HG03521 (cell line): ENCODE results near the gene SNX1.
A peak's percentile ranks its signal among the peaks of the same experiment; 100 is the strongest.
"Not testable (repeated sequence)": the region's sequence is repeated elsewhere in the genome, so short reads cannot be mapped to it uniquely, and the experiment has no call there.

Experiments
- ATAC-seq: cut with Tn5 transposase; IDR thresholded peaks from one replicate; pipeline ENCODE4 v1.9.1; 2021; ENCODE audit warnings: mild to moderate bottlenecking, moderate library complexity; ENCODE audit not compliant: unreplicated experiment

SNX1 gene

GRCh38 chr15:64095795-64096667, at the start of gene SNX1:
SNX1 (plus strand) TSS chr15:64095982; CDS start chr15:64096014, 32 bp downstream.
- peak; percentile 45 for ATAC-seq

- ATAC-seq = peak; percentile 63
These were observed 49.2 kb upstream of the SNX1 start, which contains the start of gene DAPK2 for GRCh38 chr15:64046421-64047153. DAPK2 (minus strand) TSS chr15:64046485; CDS start chr15:64040261, 6,224 bp downstream.

GRCh38 chr15:64048781-64049460, 46.9 kb upstream of the SNX1 start:
- no peak for ATAC-seq

GRCh38 chr15:64050281-64051092, 45.3 kb upstream of the SNX1 start:
- ATAC-seq = no peak

GRCh38 chr15:64051093-64051402, 44.7 kb upstream of the SNX1 start:
- ATAC-seq = no peak

GRCh38 chr15:64051407-64052259, 44.1 kb upstream of the SNX1 start:
- ATAC-seq = no peak

- no peak for ATAC-seq
These were observed 42.8 kb upstream of the SNX1 start for GRCh38 chr15:64052925-64053491.

GRCh38 chr15:64053674-64054073, 42.1 kb upstream of the SNX1 start:
- ATAC-seq = not testable (repeated sequence)

GRCh38 chr15:64058279-64058678, 37.5 kb upstream of the SNX1 start:
- ATAC-seq = no peak

- ATAC-seq = not testable (repeated sequence)
These were observed 36.7 kb upstream of the SNX1 start for GRCh38 chr15:64059104-64059503.

GRCh38 chr15:64060716-64061115, 35.1 kb upstream of the SNX1 start:
- ATAC-seq = no peak

- no peak for ATAC-seq
These were observed 29.3 kb upstream of the SNX1 start for GRCh38 chr15:64066451-64066850.

- no peak for ATAC-seq
These were observed 28.2 kb upstream of the SNX1 start for GRCh38 chr15:64067564-64068030.

GRCh38 chr15:64068133-64068532, 27.6 kb upstream of the SNX1 start:
- no peak for ATAC-seq

GRCh38 chr15:64070106-64070505, 25.7 kb upstream of the SNX1 start:
- ATAC-seq = no peak

- no peak for ATAC-seq
These were observed 24.6 kb upstream of the SNX1 start for GRCh38 chr15:64070965-64071851.

GRCh38 chr15:64071931-64072765, 23.6 kb upstream of the SNX1 start:
- no peak for ATAC-seq
